H9 (cell line): Measurements from ENCODE around the gene ALG11. TPM values are rescaled to one million over a fixed set of nuclear protein-coding genes. Genes with fewer than 3 reads are reported as not detected.

ENCODE experiments used
- DNase-seq: peaks from one replicate; pipeline ENCODE4 v3.0.0-alpha.2; 2017
- H2AFZ ChIP-seq: one replicate; pipeline ENCODE4 v1.6.1; 2013; ENCODE audit warnings: mild to moderate bottlenecking, low read length, control low read depth, moderate library complexity
- H2AK5ac ChIP-seq: 2 replicates; pipeline ENCODE4 v1.6.1; 2013; ENCODE audit warnings: low read length, control low read depth, mixed read lengths; ENCODE audit not compliant: insufficient read length
- H2BK120ac ChIP-seq: one replicate; pipeline ENCODE4 v1.6.1; 2013; ENCODE audit warnings: low read depth, mild to moderate bottlenecking, low read length, control low read depth, inconsistent platforms; ENCODE audit not compliant: poor library complexity, severe bottlenecking
- H2BK12ac ChIP-seq: 2 replicates; pipeline ENCODE4 v1.6.1; 2013; ENCODE audit warnings: low read length, control low read depth, mixed read lengths, low read depth; ENCODE audit not compliant: insufficient read length
- H2BK15ac ChIP-seq: 2 replicates; pipeline ENCODE4 v1.6.1; 2013; ENCODE audit warnings: low read depth, low read length, control low read depth
- H2BK20ac ChIP-seq: one replicate; pipeline ENCODE4 v1.6.1; 2013; ENCODE audit warnings: low read depth, mild to moderate bottlenecking, low read length, control low read depth, inconsistent platforms; ENCODE audit not compliant: poor library complexity, severe bottlenecking
- H2BK5ac ChIP-seq: 2 replicates; pipeline ENCODE4 v1.6.1; 2013; ENCODE audit warnings: low read length, control low read depth, mixed read lengths; ENCODE audit not compliant: insufficient read length
- H3K14ac ChIP-seq: 2 replicates; pipeline ENCODE4 v1.6.1; 2013; ENCODE audit warnings: low read length, control low read depth; ENCODE audit not compliant: insufficient read depth
- H3K18ac ChIP-seq: 2 replicates; pipeline ENCODE4 v1.6.1; 2013; ENCODE audit warnings: low read depth, mild to moderate bottlenecking, mixed read lengths, low read length, control low read depth; ENCODE audit not compliant: insufficient read length
- H3K23ac ChIP-seq: 2 replicates; pipeline ENCODE4 v1.6.1; 2013; ENCODE audit warnings: low read length, control low read depth, mixed read lengths, low read depth; ENCODE audit not compliant: insufficient read length
- H3K23me2 ChIP-seq: 2 replicates; pipeline ENCODE4 v1.6.1; 2013; ENCODE audit warnings: low read depth, mild to moderate bottlenecking, mixed read lengths, low read length, control low read depth; ENCODE audit not compliant: insufficient read length, poor library complexity, severe bottlenecking
- H3K27ac ChIP-seq: 2 replicates; pipeline ENCODE4 v1.5.1; 2013; ENCODE audit warnings: low read length, control low read depth, mixed read lengths, low read depth; ENCODE audit not compliant: insufficient read length
- H3K27me3 ChIP-seq: 2 replicates; pipeline ENCODE4 v1.6.1; 2013; ENCODE audit warnings: low read length, control low read depth, inconsistent platforms; ENCODE audit not compliant: insufficient read depth
- H3K4ac ChIP-seq: 2 replicates; pipeline ENCODE4 v1.6.1; 2013; ENCODE audit warnings: low read depth, mild to moderate bottlenecking, control low read depth, inconsistent platforms, low read length, moderate library complexity
- H3K4me1 ChIP-seq: 2 replicates; pipeline ENCODE4 v1.6.1; 2013; ENCODE audit warnings: low read length, control low read depth, inconsistent platforms; ENCODE audit not compliant: insufficient read depth
- H3K4me2 ChIP-seq: 2 replicates; pipeline ENCODE4 v1.6.1; 2013; ENCODE audit warnings: low read length, control low read depth, mixed read lengths; ENCODE audit not compliant: insufficient read length, insufficient read depth
- H3K56ac ChIP-seq: 2 replicates; pipeline ENCODE4 v1.6.1; 2013; ENCODE audit warnings: low read depth, mild to moderate bottlenecking, mixed read lengths, low read length, control low read depth; ENCODE audit not compliant: insufficient read length
- H3K79me1 ChIP-seq: 2 replicates; pipeline ENCODE4 v1.6.1; 2013; ENCODE audit warnings: low read depth, mild to moderate bottlenecking, moderate library complexity, low read length, control low read depth, inconsistent platforms; ENCODE audit not compliant: insufficient read depth, poor library complexity, severe bottlenecking
- H3K79me2 ChIP-seq: 2 replicates; pipeline ENCODE4 v1.6.1; 2013; ENCODE audit warnings: low read length, control low read depth, inconsistent platforms; ENCODE audit not compliant: insufficient read depth
- H3K9ac ChIP-seq: 2 replicates; pipeline ENCODE4 v1.6.1; 2013; ENCODE audit warnings: low read length, control low read depth, mixed read lengths; ENCODE audit not compliant: insufficient read length; ENCODE audit errors: extremely low read depth
- H3K9me3 ChIP-seq: one replicate; pipeline ENCODE4 v1.6.1; 2013; ENCODE audit warnings: low read depth, low read length, inconsistent platforms; ENCODE audit not compliant: control insufficient read depth
- H3T11ph ChIP-seq: one replicate; pipeline ENCODE4 v1.6.1; 2013; ENCODE audit warnings: mild to moderate bottlenecking, low read length, control low read depth, inconsistent platforms
- H4K20me1 ChIP-seq: one replicate; pipeline ENCODE4 v1.6.1; 2013; ENCODE audit not compliant: control insufficient read depth, insufficient read length, insufficient read depth
- H4K5ac ChIP-seq: 2 replicates; pipeline ENCODE4 v1.6.1; 2013; ENCODE audit warnings: low read depth, mild to moderate bottlenecking, mixed read lengths, low read length, control low read depth; ENCODE audit not compliant: insufficient read length
- H4K8ac ChIP-seq: replicated peaks from 2 replicates; pipeline ENCODE4 v1.6.1; 2013; ENCODE audit warnings: low read length, control low read depth, mixed read lengths, low read depth; ENCODE audit not compliant: insufficient read length
- H4K91ac ChIP-seq: 2 replicates; pipeline ENCODE4 v1.6.1; 2013; ENCODE audit warnings: low read depth, mild to moderate bottlenecking, moderate library complexity, mixed read lengths, low read length, control low read depth; ENCODE audit not compliant: insufficient read length
- H3K27ac Mint-ChIP-seq, 3 experiments: 2 replicates in 2 of 3; 3 replicates in 1 of 3; pipeline ENCODE4 v1.8.0; 2020 to 2021; ENCODE audit warnings: mixed read lengths in 3 of 3, mild to moderate bottlenecking in 1 of 3, moderate library complexity in 1 of 3
- H3K27me3 Mint-ChIP-seq: 2 replicates; pipeline ENCODE4 v1.8.0; 2021; ENCODE audit warnings: low read depth, mild to moderate bottlenecking, moderate library complexity, mixed read lengths
- H3K36me3 Mint-ChIP-seq, 3 experiments: 2 replicates in 2 of 3; 3 replicates in 1 of 3; pipeline ENCODE4 v1.8.0; 2020 to 2021; ENCODE audit warnings: low read depth in 3 of 3, mixed read lengths in 3 of 3; ENCODE audit not compliant: insufficient read depth in 1 of 3
- H3K4me1 Mint-ChIP-seq, 2 experiments: 2 replicates each; pipeline ENCODE4 v1.8.0; 2020; ENCODE audit warnings: mixed read lengths in 2 of 2
- H3K4me3 Mint-ChIP-seq, 2 experiments: 2 replicates in 1 of 2; 3 replicates in 1 of 2; pipeline ENCODE4 v1.8.0; 2020 to 2021; ENCODE audit warnings: mild to moderate bottlenecking in 2 of 2, mixed read lengths in 2 of 2, moderate library complexity in 1 of 2
- H3K9me3 Mint-ChIP-seq, 2 experiments: 2 replicates in 1 of 2; 3 replicates in 1 of 2; pipeline ENCODE4 v1.8.0; 2020; ENCODE audit warnings: mild to moderate bottlenecking in 2 of 2, mixed read lengths in 2 of 2, moderate library complexity in 1 of 2
- CTCF ChIP-seq: fragments of 200-600 bp; sonication (generic); conservative IDR thresholded peaks from 3 replicates; pipeline ENCODE4 v1.8.0; 2021; ENCODE audit warnings: antibody characterized with exemption, mild to moderate bottlenecking
- WGBS: extraction: QIAGEN DNeasy Blood & Tissue Kit; methylation state at CpG from one replicate; pipeline ENCODE4 v1.1.7; 2013; ENCODE audit warnings: missing lambda C conversion rate, low lambda C conversion rate, mixed read lengths; ENCODE audit not compliant: insufficient read length; ENCODE audit errors: extremely low coverage; 5-methylcytosine and 5-hydroxymethylcytosine counted together
- total RNA-seq: library from RNA; stranded (reverse); gene quantifications from 2 replicates; pipeline ENCODE4 v1.2.1, GENCODE V29; 2021

The ALG11 gene
- total RNA-seq, 1 experiment from 2014 or later, result 46.6 TPM

- H2BK20ac ChIP-seq, result no peak overlapping the region
- H3K9me3 ChIP-seq, result no peaks in the 10 kb centered on the region
- no peak overlapping the region for H3K4ac ChIP-seq
- no peak overlapping the region for H3K9ac ChIP-seq
- H3K18ac ChIP-seq, result no peak overlapping the region
- H2BK120ac ChIP-seq, result no peak overlapping the region
- no peak overlapping the region for H3K4me3 Mint-ChIP-seq
- no peak overlapping the region for H2BK5ac ChIP-seq
- no peak overlapping the region for H2BK15ac ChIP-seq
- no peak overlapping the region for H2AFZ ChIP-seq
- no peak overlapping the region for H4K8ac ChIP-seq
- H3K9me3 Mint-ChIP-seq, result no peaks in the 10 kb centered on the region
- H4K20me1 ChIP-seq, result no peaks in the 10 kb centered on the region
- H3K27ac Mint-ChIP-seq, result no peak overlapping the region
- H3K79me2 ChIP-seq, result no peaks in the 10 kb centered on the region
- no peak overlapping the region for H3K14ac ChIP-seq
- H3K27ac ChIP-seq, result no peak overlapping the region
- H3T11ph ChIP-seq, result no peak overlapping the region
- no peak overlapping the region for H3K23ac ChIP-seq
- peaks cover 8% of the 10 kb centered on the region; the same call in 1 of the 2 replicates for H3K4me1 ChIP-seq
- H3K79me1 ChIP-seq, result no peaks in the 10 kb centered on the region
- H2BK12ac ChIP-seq, result no peak overlapping the region
- H3K56ac ChIP-seq, result no peak overlapping the region
- H2AK5ac ChIP-seq, result no peak overlapping the region
- no peaks in the 10 kb centered on the region for H3K23me2 ChIP-seq
- H3K36me3 Mint-ChIP-seq, result no peaks in the 10 kb centered on the region; a peak in 1 of 7 replicates
- peaks cover 1% of the 10 kb centered on the region; the same call in 1 of the 2 replicates for H3K27me3 Mint-ChIP-seq
- no CpG with 5 or more reads among the region's 4 CpGs for WGBS
- H4K91ac ChIP-seq, result no peak overlapping the region
- H3K4me1 Mint-ChIP-seq, result peaks cover 52 to 59% of the 10 kb centered on the region in 2 experiments
- DNase-seq, result no peak
- TF ChIP-seq CTCF, result no peak
- H3K27me3 ChIP-seq, result no peaks in the 10 kb centered on the region
- H4K5ac ChIP-seq, result no peak overlapping the region
- H3K4me2 ChIP-seq, result no peak overlapping the region
These were observed 15.6 kb upstream of the ALG11 start for GRCh38 chr13:51996641-51997040.
